ENCODE measurements around the gene SHCBP1. TPM values are rescaled to one million over a fixed set of nuclear protein-coding genes. Genes with fewer than 3 reads are reported as not detected.

The SHCBP1 gene
- total RNA-seq, 2 experiments from 2014 or later, result 37.0 to 37.6 TPM

DNA sequence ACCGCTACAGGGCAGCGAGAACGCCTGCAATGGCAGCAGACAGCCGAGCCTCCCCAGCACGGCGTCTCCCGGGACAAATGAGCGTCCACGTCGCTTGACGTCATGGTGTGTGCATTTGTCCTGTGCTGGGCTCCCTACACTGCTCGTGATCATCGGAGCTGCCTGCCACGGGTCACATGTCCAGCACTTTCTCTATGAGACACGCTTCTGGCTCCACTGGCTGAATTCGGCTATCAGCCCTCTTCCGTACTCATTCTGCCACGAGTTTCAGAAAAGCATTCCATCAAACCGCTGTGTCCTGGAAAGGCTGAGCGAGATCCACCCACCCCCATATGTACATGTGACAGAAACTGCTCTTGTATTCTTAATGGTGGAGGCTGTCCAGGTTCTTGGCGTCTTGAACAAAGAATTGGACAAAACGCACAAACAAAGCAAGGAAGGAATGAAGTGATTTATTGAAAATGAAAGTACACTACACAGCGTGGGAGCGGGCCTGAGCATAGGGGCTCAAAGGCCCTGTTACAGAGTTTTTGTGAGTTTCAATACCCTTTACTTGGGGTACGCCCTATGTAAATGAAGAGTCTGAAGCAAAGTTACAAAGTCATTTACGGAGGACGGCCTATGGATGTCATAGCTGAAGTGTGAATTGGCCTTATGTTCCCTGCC is 28.5 kb upstream of the SHCBP1 start:
- Mint-ChIP-seq H3K4me1 (ENCODE audit: low read depth) (no peaks in the 10 kb centered on the region), H3K4me3 (no peak overlapping the region), H3K27me3 (no peaks in the 10 kb centered on the region), H3K9me3 (no peaks in the 10 kb centered on the region), H3K27ac (no peak overlapping the region), H3K36me3 (ENCODE audit: low read depth) (no peaks in the 10 kb centered on the region)
- ChIA-PET POLR2A (no interaction called here), CTCF (no interaction called here)
- intact Hi-C loops (cut with micrococcal nuclease), result no loop called here
- no peak for ATAC-seq
- TF ChIP-seq, protein P1, sequence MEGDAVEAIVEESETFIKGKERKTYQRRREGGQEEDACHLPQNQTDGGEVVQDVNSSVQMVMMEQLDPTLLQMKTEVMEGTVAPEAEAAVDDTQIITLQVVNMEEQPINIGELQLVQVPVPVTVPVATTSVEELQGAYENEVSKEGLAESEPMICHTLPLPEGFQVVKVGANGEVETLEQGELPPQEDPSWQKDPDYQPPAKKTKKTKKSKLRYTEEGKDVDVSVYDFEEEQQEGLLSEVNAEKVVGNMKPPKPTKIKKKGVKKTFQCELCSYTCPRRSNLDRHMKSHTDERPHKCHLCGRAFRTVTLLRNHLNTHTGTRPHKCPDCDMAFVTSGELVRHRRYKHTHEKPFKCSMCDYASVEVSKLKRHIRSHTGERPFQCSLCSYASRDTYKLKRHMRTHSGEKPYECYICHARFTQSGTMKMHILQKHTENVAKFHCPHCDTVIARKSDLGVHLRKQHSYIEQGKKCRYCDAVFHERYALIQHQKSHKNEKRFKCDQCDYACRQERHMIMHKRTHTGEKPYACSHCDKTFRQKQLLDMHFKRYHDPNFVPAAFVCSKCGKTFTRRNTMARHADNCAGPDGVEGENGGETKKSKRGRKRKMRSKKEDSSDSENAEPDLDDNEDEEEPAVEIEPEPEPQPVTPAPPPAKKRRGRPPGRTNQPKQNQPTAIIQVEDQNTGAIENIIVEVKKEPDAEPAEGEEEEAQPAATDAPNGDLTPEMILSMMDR (IDR thresholded peaks at IDR 0.05), result no peak
- DNase-seq, result no peak

DNA sequence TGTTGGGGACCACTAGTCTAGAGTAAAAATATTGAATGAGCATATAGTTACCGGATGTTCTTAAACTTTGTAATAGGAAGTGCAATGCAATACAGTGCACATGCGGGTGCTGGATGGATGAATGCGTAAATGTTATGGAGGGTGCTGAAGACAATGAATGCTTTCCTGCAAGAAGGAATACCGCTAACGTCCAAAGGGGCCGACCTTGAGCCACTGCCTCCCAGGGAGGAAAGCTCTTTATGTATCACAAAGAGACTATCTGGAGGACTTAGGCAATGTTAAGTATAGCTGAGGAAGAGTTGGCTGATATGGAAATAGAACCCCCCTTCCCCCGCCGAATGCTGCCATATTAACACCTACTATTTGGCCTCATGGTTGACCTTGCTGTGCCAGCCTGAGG is 27.5 kb upstream of the SHCBP1 start:
- H3K36me3 Mint-ChIP-seq (ENCODE audit: low read depth), result peaks cover 6% of the 10 kb centered on the region
- H3K27ac Mint-ChIP-seq, result no peak overlapping the region
- intact Hi-C loops (cut with micrococcal nuclease), result no loop called here
- no peak for ATAC-seq
- no peak for DNase-seq
- no peak overlapping the region for H3K4me3 Mint-ChIP-seq
- TF ChIP-seq, protein P1 (IDR thresholded peaks at IDR 0.05), result no peak
- CTCF ChIA-PET, result no interaction called here
- peaks cover 2% of the 10 kb centered on the region for H3K9me3 Mint-ChIP-seq
- H3K27me3 Mint-ChIP-seq, result no peaks in the 10 kb centered on the region
- H3K4me1 Mint-ChIP-seq (ENCODE audit: low read depth), result no peaks in the 10 kb centered on the region
- POLR2A ChIA-PET, result no interaction called here

DNA sequence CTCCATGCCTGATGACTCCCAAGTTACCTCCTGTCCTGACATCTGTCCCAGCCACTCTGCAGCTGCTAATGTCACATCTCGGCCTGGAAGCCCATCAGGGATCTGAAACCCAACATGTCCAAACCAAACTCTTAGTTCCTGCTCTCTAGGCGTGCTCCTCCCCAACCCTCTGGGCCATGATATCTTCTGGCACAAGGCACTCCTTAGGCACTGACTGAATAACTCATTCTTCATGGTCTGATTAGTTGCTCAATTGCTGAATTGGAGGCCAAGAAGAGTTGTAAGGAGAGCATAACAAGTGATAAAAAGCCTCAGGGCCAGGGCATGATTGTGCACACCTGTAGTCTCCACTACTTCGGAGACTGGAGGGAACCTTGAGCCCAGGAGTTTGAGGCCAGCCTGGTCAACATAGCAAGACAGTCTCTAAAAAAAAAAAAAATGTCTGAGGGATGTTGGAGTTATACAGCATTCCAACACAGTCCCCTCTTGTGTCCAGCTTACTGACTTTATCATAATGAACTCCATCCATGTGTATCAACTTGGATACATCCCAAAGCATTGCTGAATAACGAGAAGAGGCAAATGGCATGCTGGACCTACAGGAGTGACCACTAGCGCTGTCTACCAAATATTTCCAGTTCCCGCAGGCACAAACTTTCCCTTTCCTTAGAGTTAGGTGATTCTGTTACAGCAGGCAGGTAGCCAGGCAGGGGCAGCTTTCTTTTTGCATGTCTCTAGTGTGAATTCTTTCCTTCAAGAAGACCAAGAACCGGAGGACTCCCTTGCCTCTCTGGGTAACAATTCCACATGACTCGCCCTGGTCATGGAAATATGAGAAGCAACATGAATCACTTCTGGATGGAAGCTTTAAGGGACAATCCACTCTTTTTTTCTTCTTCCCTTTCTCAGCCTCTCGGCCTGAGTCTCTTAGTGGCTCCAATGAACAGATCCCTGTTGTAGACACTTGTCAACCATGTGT is 18.1 kb upstream of the SHCBP1 start:
- intact Hi-C loops (cut with micrococcal nuclease), result no loop called here
- Mint-ChIP-seq H3K27me3 (no peaks in the 10 kb centered on the region), H3K4me3 (no peak overlapping the region), H3K27ac (no peak overlapping the region), H3K36me3 (ENCODE audit: low read depth) (peaks cover 7% of the 10 kb centered on the region), H3K4me1 (ENCODE audit: low read depth) (no peaks in the 10 kb centered on the region), H3K9me3 (peaks cover 6% of the 10 kb centered on the region)
- ATAC-seq (no peak), DNase-seq (no peak)
- POLR2A ChIA-PET, result no interaction called here
- CTCF ChIA-PET, result interaction anchor here (1.1 kb wide), 1 partner anchor 35 kb away, joined by 5 read pairs; no protein-coding TSS in a partner anchor
- TF ChIP-seq, protein P1 (IDR thresholded peaks at IDR 0.05), result no peak

DNA sequence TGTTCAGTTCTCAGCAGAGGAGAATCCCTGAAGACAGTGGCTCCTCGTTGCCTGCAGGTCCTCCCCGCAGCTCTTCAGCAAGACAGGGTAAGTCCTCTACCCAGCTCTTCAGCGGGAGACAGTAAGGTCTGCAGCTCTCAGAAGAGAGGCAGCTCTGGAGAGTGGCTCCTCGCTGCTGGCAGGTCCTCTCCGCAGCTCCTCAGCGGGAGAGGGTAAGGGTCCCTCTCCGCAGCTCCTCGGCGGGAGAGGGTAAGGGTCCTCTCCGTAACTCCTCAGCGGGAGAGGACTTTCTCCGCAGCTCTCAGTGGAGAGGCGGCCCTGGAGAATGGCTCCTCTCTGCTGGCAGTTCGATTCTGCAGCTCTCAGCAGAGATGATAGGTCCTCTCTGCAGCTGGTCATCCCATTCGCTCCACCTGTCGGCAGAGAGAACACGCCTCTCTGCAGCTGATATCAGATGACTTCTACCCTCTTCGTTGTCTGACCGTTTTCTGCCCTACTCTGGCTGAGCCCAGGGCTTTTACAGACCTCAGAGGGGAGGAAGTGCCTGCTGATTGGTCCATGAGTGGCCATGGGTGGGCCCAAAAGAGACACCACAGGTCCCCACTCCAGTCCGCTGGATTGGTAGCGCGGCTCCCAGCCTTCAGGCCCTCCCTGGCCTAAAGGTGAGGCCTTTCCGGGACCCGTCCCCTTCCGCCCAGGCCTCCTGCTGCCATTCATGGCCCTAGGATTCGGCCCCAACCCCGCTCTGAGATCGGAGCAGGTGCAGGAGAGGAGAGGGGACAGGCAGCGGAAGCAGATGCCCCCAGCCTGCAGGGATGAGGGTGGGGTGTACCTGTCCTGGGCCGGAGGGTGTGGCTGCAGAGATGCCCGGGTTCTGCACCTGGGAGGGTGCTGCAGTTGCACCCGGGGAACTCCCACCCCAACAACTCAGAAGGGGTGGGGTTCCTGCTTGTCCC is 11.9 kb upstream of the SHCBP1 start:
- CTCF ChIA-PET, result no interaction called here
- intact Hi-C loops (cut with micrococcal nuclease), result no loop called here

More for the DNA sequence above, 11.9 kb upstream of the SHCBP1 start:
- ATAC-seq (no peak), DNase-seq (no peak)
- Mint-ChIP-seq H3K27me3 (peaks cover under 1% of the 10 kb centered on the region), H3K9me3 (no peaks in the 10 kb centered on the region), H3K27ac (no peak overlapping the region), H3K4me1 (ENCODE audit: low read depth) (no peaks in the 10 kb centered on the region), H3K4me3 (no peak overlapping the region), H3K36me3 (ENCODE audit: low read depth) (no peaks in the 10 kb centered on the region)
- TF ChIP-seq, protein P1 (IDR thresholded peaks at IDR 0.05), result no peak
- POLR2A ChIA-PET, result interaction anchor here (0.6 kb wide), 1 partner anchor 12 kb away, joined by 3 read pairs; no protein-coding TSS in a partner anchor

All from activated CD8-positive, alpha-beta T cell treated with anti-CD3 and anti-CD28 coated beads for 36 hours (primary cell).